Right ventricle myocardium inferior (tissue), 1 donor: ENCODE data around the gene DOCK1. TPM values are rescaled to one million over a fixed set of nuclear protein-coding genes. Genes with fewer than 3 reads are reported as not detected.

Source experiments
- ATAC-seq: fragments of 200-7000 bp; cut with Tn5 transposase; one replicate; pipeline ENCODE4 v1.9.1; 2020; ENCODE audit warnings: mild to moderate bottlenecking, moderate library complexity
- DNase-seq: peaks from one replicate; pipeline ENCODE4 v3.0.0; 2021; ENCODE audit errors: missing footprints
- intact Hi-C: fragments of 100-400 bp; cut with DNase I; formaldehyde crosslinking; loops from one replicate; pipeline ENCODE4 v1.11.0; 2022
- total RNA-seq: library from RNA; stranded (reverse); fragmentation: NEBNext Ultra II Directional; extraction: Animal tissue kit (Norgen Biotek cat#: 25700); gene quantifications from one replicate; pipeline ENCODE4 v1.2.1, GENCODE V29; 2021
- donor health status: DM: no; HTN: yes; CAD: no; lungs with severe emphysema.

The DOCK1 gene
- total RNA-seq, 1 donor from 2014 or later = 16.8 TPM

DNA sequence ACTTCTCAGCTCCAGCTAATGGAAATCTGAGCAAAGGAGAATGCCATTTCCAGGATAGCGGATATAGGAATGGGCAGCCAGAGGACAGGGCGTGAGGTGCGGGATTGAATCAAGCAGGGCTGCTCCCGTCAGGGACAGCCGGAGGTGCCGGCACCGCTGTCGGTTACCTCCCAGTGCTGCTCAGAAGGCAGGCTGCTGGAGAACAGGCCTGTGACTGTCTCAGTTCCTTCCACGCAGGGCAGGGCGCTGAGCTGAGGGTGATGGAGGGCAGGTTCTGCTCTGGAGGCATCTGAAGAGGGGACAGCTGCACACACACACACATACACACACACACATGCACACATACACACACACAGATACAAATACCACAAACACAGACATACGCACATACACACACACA, 111.1 kb downstream of the DOCK1 start:
- intact Hi-C loops = no loop called here
- ATAC-seq (no peak), DNase-seq (no peak)

DNA sequence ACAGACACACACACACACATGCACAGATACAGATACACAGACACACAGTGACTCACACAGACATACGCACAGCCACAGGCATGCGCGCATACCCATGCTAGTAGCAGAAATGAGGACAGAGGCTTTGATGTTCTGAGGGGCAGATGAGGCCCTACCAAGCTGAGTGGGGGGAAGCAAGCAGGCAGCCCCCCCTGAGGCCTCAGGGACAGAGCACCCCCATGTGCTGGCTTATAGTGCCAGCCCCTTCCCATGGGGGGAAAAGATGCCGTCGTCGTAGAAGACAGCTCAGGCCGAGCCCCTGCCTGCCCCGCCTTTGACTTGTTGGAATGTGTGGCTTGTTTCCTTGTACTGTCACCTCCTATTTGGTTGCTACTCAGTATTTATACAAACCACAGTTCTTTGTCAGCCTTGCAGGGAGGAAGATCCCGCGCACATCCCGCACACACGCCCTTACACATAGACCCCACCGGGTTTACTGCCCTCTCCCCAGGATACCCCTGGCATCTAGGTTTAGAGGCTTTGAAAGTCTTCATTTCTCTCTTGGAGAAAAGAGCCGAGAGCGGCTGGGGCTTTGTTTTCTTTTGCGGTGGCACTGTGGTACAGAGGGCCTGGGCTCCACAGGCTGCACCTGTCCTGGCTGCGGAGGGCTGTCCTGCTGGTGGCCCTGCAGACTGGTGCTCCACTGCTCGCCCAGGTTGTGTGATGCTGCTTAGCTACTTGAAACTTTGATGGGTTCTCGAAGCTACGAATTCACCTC, 112.5 kb downstream of the DOCK1 start:
- intact Hi-C loops = no loop called here
- DNase-seq (no peak), ATAC-seq (no peak)

DNA sequence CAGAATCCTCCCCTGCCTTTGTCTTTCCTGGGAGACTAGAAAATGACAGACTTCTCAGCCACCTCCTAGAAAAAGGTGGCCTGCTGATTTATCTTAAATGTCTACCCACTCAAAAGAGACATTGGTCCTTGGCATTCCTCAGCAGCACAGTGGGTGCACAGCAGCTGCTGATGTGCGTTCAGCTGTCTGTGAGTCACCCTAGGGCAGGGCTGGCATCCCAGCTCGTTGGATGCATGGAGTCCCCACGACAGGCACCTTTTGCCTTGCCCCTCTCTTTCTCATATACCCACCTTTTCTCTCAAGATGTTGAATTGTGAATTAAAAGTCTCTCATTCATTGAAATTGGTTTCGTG, 113.0 kb downstream of the DOCK1 start:
- no peak for DNase-seq
- intact Hi-C loops = no loop called here
- no peak for ATAC-seq

DNA sequence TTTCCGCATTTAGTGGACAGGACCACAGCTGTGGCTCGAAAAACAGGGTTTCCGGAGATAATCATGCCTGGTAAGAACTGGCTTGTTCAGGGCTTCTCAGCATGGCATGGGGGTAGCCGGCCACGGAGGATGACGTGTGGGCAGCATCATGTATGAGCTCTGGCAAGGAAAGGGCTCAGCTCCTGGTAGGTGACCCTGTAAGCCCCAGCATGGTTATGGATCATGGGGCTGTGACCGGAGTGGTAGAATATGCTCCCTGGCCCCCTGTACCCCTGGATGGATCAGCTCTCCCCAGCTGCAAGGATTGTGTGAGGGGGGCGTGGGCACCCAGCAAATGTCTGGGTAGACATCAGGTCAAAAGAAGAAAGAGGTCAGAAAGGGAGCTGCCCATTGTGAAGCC, 113.5 kb downstream of the DOCK1 start:
- intact Hi-C loops = no loop called here
- DNase-seq = no peak
- ATAC-seq = no peak

DNA sequence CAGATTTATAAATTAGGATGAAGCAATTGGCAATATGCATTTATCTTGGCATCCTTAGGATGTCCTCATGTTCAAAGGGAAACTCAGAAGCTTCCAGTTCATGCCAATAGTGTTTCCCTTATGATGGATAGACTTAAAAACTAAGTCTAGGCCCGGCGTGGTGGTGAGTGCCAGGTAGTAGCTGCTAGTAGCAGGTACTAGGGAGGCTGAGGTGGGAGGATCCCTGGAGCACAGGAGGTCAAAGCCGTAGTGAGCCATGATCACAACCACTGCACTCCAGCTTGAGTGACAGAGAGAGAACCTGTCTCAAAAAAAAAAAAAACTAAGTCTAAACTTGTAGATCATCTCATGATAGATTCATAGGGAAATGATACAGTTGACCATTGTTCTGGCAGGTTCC, 115.0 kb downstream of the DOCK1 start:
- intact Hi-C loops = no loop called here
- no peak for DNase-seq
- ATAC-seq = no peak

DNA sequence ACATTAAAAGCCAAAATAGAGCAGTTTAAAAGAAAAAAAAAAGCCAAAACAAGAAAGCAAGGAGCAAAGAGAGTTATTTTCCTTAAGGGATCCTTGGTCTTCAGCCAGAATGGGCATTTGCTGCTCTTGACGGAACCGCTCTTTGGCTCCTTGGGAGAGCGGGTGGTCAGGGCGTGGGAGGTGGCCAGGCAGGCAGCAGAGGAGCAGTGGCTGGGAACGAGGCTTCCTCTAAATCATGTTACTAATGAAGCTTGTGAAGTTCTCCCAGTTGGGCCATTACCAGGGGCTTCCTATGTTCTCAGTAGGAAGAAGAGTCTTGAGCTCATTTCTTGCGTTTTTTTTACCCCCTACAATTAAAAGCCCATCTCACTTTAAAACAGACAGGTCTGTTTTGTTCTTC, 116.6 kb downstream of the DOCK1 start:
- ATAC-seq (no peak), DNase-seq (no peak)
- intact Hi-C loops = no loop called here

DNA sequence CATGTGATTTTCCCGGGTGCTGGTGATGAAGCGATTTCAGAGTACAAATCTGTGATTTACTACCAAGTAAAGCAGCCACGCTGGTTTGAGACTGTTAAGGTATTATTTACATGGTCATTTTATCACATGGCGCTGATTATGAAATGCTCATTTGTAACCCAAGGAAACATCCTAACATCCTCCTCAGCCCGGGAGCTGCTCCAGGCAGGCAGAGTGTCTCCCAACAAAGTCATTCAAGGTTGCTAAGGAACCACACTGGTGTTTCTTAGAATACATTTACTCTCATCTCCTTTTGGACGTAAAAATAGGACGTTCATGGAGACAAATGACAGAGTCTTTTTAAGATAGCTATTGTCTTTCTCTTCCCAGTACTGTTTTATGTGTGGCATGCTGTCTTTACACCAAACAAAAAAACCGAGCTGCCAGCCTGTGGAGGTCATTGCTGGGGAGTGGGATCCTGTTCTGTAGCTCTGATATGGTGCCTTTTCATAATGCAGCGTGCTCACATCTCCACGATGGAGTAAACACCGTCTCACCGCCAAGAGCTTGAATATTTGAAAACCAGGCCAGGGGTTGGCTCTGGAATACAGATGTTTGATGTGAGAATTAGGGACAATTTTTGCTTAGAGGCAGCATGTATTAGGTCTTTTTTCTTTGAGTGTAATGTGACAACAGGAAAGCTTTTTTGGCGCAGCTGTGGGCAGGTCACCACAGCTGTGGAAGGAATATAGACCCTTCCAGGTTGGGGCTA, 119.6 kb downstream of the DOCK1 start:
- DNase-seq = no peak
- intact Hi-C loops = no loop called here
- ATAC-seq = no peak

DNA sequence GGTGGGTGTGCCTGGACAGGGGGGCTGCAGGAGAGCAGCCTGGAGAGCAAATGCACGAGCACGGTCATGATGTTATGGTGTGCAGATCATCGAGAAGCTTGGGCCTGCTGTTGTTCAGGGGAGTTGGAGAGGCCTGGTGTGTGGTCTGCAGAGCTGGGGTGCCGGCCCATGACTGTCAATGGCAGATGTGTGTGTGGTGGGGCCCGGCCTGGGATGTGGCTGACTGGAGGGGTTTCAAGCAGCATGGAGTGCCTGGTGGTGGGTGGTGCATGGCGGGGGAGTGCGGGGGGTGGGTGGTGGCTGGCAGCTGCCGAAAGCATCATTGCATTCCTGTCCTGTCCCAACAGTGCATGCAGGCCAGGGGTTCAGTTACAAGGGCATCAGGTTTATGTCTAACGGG, 122.6 kb downstream of the DOCK1 start:
- ATAC-seq = no peak
- intact Hi-C loops = no loop called here
- DNase-seq = no peak

DNA sequence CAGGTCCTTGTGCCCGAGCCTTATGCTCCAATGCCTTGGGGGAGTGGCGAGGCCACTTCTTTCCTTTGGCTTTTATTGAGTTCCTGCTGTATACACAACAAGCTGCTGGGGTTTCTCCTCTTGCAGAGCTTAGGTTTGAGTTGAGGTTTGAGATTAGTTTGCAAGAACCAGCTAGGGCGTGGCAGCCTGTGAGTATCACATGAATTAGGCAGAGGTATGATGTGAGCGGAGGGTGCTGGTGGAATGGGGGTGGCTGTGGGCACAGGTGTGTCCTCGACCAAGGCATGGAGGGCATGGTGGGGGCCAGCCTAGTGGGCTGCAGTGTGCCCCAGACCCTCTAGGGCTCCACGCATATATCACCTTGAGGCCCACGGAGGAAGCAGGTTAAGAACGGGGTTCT, 123.3 kb downstream of the DOCK1 start:
- intact Hi-C loops = no loop called here
- ATAC-seq (no peak), DNase-seq (no peak)

DNA sequence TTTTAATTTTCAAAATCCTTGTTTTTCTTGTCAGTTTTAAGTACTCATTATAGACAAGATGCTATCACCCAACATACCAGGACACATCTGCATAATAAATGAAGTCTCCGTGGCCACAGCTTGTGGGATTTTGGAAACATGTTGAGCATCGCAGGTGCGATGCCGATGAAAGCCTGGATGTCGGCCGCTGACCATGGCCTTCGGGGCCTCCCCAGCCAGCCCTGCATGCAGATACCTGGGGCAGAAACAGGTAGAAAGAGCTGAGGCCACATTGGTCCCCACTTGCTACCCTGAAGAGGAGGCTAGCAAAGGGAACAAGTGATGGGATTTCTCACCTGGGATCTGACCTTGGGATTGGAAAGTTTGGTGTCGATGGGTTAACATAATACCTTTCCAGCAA, 123.8 kb downstream of the DOCK1 start:
- no peak for DNase-seq
- no peak for ATAC-seq
- intact Hi-C loops = no loop called here

DNA sequence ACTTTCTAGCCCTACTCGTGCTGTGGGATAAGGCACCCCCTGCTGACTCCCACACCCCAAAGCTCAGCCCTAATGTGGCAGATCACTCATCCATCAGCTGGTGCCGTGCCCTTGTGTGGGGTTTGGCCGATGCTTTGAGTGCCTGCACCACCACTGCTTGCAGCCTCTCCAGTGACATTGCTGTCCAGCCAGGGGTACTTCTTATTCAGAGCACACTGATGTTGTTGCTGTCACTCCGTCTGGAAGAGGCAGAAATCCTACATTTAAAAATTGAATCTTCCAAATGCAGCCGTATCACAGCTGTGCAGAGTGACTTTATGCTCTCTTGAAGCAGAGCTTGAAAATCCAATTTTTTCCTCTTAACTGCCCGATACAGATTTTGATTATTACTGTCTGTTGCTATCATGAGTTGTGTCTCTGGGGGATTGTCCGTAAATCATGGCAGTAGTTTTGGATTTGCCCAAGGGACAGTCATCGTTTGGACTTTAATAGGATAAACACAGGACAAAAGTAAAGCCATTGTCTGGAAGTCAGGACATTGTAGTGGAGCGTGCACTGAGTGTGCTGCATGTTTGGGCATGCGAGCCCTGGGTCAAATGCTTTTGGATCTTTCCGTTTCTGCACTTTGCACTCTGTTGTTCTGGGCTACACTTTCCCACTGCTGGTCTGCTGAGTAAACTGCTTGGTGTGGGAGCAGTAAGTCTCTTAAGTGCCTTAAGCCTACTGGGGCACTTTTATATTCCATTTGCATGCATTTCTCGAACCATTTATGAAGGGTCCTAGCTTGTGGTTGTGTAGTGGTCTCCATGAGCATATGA, 128.2 kb downstream of the DOCK1 start:
- intact Hi-C loops = no loop called here
- no peak for DNase-seq
- ATAC-seq = no peak

DNA sequence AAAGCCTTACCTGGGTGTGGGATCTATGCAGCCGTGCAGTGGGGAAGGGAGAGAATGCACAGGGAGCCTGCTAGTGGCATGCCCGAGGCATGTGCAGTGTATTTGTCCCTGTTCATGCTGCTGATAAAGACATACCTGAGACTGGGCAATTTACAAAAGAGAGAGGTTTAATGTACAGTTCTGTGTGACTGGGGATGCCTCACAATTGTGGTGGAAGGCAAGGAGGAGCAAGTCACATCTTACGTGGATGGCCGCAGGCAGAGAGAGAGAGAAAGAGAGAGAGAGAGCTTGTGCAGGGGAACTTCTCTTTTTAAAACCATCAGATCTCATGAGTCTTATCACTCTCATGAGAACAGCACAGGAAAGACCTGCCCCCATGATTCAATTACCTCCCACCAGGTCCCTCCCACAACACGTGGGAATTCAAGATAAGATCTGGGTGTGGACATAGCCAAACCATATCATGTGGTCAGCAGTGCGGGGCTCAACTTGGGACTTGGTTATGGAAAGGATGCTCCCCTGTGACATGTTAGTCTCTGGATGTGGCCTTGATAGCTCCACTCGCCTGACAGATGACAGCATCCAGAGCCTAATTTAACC, 128.9 kb downstream of the DOCK1 start:
- intact Hi-C loops = no loop called here
- no peak for DNase-seq
- ATAC-seq = no peak

DNA sequence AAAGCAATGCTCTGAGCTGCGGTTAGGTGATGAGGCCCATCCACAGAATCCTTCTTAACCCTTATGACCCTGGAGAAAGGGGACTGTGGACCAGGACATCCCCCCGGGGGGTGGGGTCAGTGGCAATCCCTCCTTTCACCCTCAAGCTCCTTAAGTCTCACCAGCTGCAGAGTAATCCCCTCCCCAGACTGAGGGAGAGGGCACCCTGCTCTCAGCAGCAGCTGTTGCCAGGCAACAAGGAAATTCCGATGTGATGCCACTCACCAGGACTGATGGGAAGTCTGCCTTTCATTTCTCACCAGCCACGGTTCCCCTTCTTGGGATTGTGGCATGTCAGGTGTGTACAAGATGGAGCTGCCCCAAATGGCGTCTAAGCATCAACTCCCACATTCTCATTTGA, 129.6 kb downstream of the DOCK1 start:
- ATAC-seq = no peak
- DNase-seq = no peak
- intact Hi-C loops = no loop called here

DNA sequence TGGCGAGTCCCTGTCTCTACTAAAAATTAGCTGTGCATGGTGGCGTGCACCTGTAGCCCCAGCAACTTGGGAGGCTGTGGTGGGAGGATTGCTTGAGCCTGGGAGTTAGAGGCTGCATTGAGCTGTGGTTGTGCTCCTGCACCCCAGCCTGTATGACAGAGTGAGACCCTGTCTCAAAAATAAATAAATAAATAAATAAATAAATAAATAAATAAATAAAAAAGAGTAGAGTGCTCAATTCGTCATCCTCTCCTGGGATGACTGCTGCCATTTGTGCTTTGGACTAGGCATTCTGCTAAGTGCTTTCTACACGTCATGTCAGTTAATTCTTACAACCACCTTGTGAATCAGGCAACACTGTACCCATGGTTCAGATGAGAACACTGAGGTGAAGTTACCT, 130.6 kb downstream of the DOCK1 start:
- intact Hi-C loops = no loop called here
- ATAC-seq = no peak
- DNase-seq = no peak

DNA sequence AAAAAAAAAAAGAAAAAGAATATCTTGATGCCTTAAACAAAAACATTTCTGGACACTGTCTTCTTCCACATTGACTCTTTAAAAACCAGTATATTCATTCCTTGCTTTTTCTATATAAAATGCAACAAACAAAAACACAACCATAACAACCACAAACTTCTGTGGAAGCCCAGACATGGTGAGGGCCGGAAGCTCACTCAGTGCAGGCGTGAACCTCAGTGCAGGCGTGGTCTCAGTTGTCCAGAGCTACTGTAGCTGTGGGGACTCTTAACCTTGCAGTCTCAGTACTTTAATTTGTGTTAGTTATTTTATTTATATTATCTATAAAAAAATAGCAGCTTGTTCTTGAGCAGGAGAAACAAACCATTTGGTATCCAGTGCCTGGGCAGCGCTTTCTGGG, 131.8 kb downstream of the DOCK1 start:
- intact Hi-C loops = no loop called here
- no peak for ATAC-seq
- DNase-seq = no peak

DNA sequence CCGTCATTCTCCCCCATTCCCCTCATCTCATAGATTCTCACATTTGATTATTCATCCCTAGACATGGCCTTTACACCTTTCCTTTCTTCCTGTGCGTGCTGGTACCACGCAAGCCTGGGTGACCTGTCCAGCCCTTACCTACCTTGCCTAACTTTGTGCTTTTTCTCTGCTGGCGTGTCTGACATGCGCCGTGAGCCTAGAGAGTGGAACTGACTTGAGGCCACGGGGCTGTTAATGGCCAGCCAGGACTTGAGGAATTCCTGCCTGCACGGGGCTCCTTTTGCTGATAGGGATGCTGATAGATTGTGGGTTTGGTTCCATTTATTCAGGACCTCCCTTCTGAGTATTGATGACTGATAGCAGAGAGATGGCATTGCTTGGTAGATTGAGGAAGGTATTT, 134.2 kb downstream of the DOCK1 start:
- DNase-seq (no peak), ATAC-seq (no peak)
- intact Hi-C loops = no loop called here

DNA sequence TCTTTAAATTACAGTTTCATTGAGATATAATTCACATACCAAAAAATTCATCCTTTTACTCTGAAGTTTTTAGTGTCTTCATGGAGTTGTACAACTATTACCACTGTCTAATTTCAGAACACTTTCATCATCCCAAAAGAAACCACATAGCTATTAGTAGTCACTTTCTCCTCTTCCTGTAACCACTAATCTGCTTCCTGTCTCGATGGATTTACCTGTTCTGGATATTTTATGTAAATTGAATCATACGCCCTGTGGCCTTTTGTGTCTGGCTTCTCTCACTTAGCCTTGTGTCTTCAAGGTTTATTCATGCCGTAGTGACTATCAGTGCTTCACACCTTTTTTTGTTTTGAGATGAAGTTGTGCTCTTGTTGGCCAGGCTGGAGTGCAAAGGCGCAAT, 135.5 kb downstream of the DOCK1 start:
- DNase-seq (no peak), ATAC-seq (no peak)
- intact Hi-C loops = no loop called here

DNA sequence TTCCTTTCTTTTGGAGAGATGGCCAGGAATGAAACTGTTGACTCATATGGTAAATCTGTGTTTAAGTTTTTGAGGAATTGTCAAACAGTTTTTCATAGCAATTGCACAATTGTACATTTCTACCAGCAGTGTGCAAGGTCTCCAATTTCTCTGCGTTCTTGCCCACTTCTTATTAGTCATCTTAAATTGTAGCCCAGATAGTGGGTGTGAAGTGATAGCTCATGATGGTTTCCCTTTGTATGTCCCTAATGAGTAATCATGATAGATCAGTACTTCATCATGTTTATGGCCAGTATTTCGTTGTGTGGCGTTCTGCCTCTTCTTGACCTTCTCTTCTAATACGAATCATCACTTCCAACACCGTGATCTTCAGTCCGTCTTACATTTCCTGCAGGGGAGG, 136.3 kb downstream of the DOCK1 start:
- DNase-seq = no peak
- ATAC-seq = no peak
- intact Hi-C loops = no loop called here

DNA sequence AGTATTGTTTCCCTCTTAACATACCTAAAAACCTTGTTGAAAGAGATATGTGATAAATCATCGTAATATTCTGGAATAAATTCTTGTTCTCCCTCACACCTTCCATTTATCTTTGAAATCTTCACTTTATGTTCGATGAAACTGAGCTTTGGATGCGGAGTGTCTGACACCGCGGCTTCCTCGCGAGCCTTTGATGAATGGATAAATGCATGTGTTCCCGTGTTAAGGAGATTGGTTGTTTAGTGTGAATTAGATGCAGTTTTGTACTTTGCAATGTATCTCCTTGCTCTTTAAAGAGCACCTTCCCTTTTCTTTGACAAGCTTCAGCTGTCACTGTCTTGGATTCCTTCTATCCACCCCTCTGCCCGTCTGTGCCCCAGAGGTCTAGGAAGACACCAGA, 138.1 kb downstream of the DOCK1 start:
- DNase-seq (no peak), ATAC-seq (no peak)
- intact Hi-C loops = no loop called here

DNA sequence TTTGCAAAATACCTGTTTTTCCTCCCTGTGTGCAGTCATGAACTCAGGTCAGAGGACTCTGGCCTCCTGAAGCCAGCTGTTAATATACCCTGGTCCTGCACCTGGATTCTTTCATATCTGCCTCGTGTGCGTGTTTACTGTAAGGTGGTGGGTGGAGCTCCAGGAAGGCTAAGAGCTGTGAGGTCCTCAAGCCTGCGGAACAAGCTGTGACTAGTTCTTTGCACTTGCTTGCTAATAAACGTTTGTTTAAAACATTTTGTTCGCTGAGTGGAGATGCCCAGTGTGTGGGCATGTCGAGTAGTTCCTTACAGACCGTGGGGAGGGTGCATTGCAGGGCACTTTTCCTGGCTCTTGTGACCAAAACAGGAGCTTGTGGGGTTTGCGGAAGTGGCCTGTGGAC, 139.0 kb downstream of the DOCK1 start:
- ATAC-seq (no peak), DNase-seq (no peak)
- intact Hi-C loops = no loop called here
